ENCODE results near the gene TIMP4. TPM values are rescaled to one million over a fixed set of nuclear protein-coding genes. Genes with fewer than 3 reads are reported as not detected.
A peak's percentile ranks its signal among the peaks of the same experiment; 100 is the strongest.

TIMP4 gene
- total RNA-seq, 6 experiments from 2014 or later, result 0.14 to 1.2 (median 0.96) TPM

- no peak overlapping the region for H3K27ac Mint-ChIP-seq
These were observed 38.0 kb upstream of the TIMP4 start for GRCh38 chr3:12196684-12197083.

GRCh38 chr3:12195231-12195630 lies 36.5 kb upstream of the TIMP4 start:
- DNase-seq, result no peak
- Mint-ChIP-seq H3K27ac (peak overlapping the region; percentile 92), H3K9me3 (no peaks in the 10 kb centered on the region), H3K36me3 (ENCODE audit: low read depth) (peaks cover 10% of the 10 kb centered on the region), H3K27me3 (ENCODE audit: insufficient read depth) (peaks cover 2% of the 10 kb centered on the region), H3K4me3 (no peak overlapping the region), H3K4me1 (ENCODE audit: low read depth) (peaks cover 65% of the 10 kb centered on the region)
- TF ChIP-seq, protein P1, sequence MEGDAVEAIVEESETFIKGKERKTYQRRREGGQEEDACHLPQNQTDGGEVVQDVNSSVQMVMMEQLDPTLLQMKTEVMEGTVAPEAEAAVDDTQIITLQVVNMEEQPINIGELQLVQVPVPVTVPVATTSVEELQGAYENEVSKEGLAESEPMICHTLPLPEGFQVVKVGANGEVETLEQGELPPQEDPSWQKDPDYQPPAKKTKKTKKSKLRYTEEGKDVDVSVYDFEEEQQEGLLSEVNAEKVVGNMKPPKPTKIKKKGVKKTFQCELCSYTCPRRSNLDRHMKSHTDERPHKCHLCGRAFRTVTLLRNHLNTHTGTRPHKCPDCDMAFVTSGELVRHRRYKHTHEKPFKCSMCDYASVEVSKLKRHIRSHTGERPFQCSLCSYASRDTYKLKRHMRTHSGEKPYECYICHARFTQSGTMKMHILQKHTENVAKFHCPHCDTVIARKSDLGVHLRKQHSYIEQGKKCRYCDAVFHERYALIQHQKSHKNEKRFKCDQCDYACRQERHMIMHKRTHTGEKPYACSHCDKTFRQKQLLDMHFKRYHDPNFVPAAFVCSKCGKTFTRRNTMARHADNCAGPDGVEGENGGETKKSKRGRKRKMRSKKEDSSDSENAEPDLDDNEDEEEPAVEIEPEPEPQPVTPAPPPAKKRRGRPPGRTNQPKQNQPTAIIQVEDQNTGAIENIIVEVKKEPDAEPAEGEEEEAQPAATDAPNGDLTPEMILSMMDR (IDR thresholded peaks at IDR 0.05), result no peak

More at GRCh38 chr3:12196684-12197083, 38.0 kb upstream of the TIMP4 start:
- DNase-seq, result no peak
- Mint-ChIP-seq H3K36me3 (ENCODE audit: low read depth) (no peaks in the 10 kb centered on the region), H3K4me3 (no peak overlapping the region), H3K4me1 (ENCODE audit: low read depth) (peaks cover 65% of the 10 kb centered on the region), H3K27me3 (ENCODE audit: insufficient read depth) (no peaks in the 10 kb centered on the region; the same call in 1 of the 2 replicates), H3K9me3 (peaks cover 1% of the 10 kb centered on the region; the same call in 1 of the 2 replicates)
- TF ChIP-seq, protein P1 (IDR thresholded peaks at IDR 0.05), result no peak

DNA sequence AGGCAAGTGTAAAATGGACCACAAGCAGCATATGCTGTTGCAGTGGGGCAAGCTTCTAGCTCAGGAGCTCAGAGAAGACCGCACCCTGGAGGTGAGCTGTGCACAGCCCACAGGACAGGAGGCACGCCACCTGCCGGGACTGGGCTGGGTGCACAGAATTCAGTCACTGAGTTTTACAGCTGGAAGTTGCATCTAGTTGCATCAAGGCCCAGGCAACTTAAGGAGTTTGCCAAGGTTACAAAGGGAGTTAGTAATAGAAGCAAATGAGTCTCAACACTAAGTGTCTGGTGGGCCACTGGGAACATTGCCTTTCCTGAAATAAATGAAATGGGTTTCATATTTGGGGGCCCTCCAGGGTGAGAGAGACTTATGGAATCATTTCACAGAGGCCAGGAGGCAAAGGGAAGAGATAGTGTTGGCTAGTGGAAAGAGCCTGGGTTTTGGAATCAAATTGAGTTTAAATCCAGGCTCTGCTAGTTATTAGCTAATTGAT lies 36.0 kb upstream of the TIMP4 start:
- Mint-ChIP-seq H3K27ac (peak overlapping the region; percentile 92), H3K36me3 (ENCODE audit: low read depth) (peaks cover 12% of the 10 kb centered on the region), H3K4me1 (ENCODE audit: low read depth) (peaks cover 65% of the 10 kb centered on the region), H3K4me3 (peak overlapping the region; percentile 66), H3K9me3 (no peaks in the 10 kb centered on the region), H3K27me3 (ENCODE audit: insufficient read depth) (peaks cover 2% of the 10 kb centered on the region)
- peak; percentile 13 for DNase-seq
- TF ChIP-seq, protein P1 (IDR thresholded peaks at IDR 0.05), result peak; percentile 57; the same call in 1 of the 2 replicates

- Mint-ChIP-seq H3K4me1 (ENCODE audit: low read depth) (peaks cover 61% of the 10 kb centered on the region), H3K4me3 (peak overlapping the region; percentile 66), H3K27me3 (ENCODE audit: insufficient read depth) (peaks cover 2% of the 10 kb centered on the region), H3K9me3 (no peaks in the 10 kb centered on the region), H3K36me3 (ENCODE audit: low read depth) (peaks cover 12% of the 10 kb centered on the region), H3K27ac (peak overlapping the region; percentile 92)
- peak; percentile 79 for DNase-seq
- TF ChIP-seq, protein P1 (IDR thresholded peaks at IDR 0.05), result no peak
These were observed 35.5 kb upstream of the TIMP4 start for GRCh38 chr3:12194209-12194608.

DNA sequence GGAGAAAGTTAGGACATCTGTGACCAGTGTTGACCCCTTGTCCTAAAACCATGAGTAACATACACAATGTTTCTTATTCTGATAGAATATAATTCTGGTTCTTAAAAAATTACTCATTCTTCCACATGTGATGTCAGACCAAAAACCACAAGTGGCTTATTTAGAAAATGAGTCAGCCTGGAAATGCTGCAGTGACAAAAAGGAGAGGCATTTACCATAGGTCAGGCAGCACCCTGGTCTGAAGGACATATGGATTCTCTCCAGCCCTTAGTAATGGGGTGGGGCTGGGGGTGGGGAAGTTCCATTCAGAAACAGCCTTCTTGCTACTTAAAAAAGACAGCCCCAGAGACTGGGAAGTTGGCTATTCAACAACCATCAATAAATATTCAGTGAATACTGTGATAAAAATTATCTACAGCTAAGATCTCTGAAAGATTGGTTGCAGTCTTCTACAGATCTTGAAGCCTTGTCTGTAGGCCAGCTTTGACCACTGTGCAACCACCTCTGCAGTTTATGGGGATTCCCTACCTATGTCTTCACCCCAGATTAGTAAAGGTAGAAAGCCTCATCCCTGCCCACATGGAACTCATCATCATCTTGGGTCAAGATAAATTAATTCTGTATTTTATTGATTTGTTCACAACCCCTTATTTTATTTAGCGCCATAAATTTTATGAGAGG lies 34.9 kb upstream of the TIMP4 start:
- Mint-ChIP-seq H3K27me3 (ENCODE audit: insufficient read depth) (peaks cover 5% of the 10 kb centered on the region), H3K36me3 (ENCODE audit: low read depth) (peaks cover 12% of the 10 kb centered on the region), H3K9me3 (no peaks in the 10 kb centered on the region), H3K4me1 (ENCODE audit: low read depth) (peaks cover 59% of the 10 kb centered on the region), H3K4me3 (peak overlapping the region; percentile 66), H3K27ac (peak overlapping the region; percentile 92)
- TF ChIP-seq, protein P1 (IDR thresholded peaks at IDR 0.05), result no peak
- peak; percentile 98 for DNase-seq

Measured in HFFc6 (cell line).